Effector CD4-positive, alpha-beta T cell (primary cell): ENCODE data around the gene RPLP2.

Experiments used
- DNase-seq: peaks from one replicate; pipeline ENCODE4 v3.0.0-alpha.2; 2020

Gene RPLP2

GRCh38 chr11:826836-827145 lies 17.0 kb downstream of the RPLP2 start:
- no peak for DNase-seq

GRCh38 chr11:827146-827896 lies 17.6 kb downstream of the RPLP2 start:
- no peak for DNase-seq

GRCh38 chr11:827897-828192 lies 18.1 kb downstream of the RPLP2 start, which contains the start of gene CRACR2B:
Gene CRACR2B (plus strand): TSS chr11:827919. CDS start chr11:828608, 689 bp downstream.
- no peak for DNase-seq

- DNase-seq = no peak
Measured at GRCh38 chr11:828506-829175, 18.9 kb downstream of the RPLP2 start.

- no peak for DNase-seq
Measured at GRCh38 chr11:829176-829846, 19.5 kb downstream of the RPLP2 start.

- DNase-seq = no peak
Measured at GRCh38 chr11:829847-830294, 20.1 kb downstream of the RPLP2 start.

GRCh38 chr11:830295-831117 lies 20.7 kb downstream of the RPLP2 start:
- peak; percentile 37 for DNase-seq

- DNase-seq = no peak
Measured at GRCh38 chr11:831118-831864, 21.5 kb downstream of the RPLP2 start.

GRCh38 chr11:831961-832528 lies 22.3 kb downstream of the RPLP2 start:
- no peak for DNase-seq

- DNase-seq = peak; percentile 29
Measured at GRCh38 chr11:832529-833113, 22.9 kb downstream of the RPLP2 start, which contains the start of gene CD151. Gene CD151 (plus strand): TSS chr11:832952. CDS start chr11:836070, 3,118 bp downstream.

- peak; percentile 24 for DNase-seq
Measured at GRCh38 chr11:833114-833791, 23.5 kb downstream of the RPLP2 start.

GRCh38 chr11:833849-834311 lies 24.1 kb downstream of the RPLP2 start:
- no peak for DNase-seq

- no peak for DNase-seq
Measured at GRCh38 chr11:834371-835316, 24.9 kb downstream of the RPLP2 start.

GRCh38 chr11:836274-836673 lies 26.5 kb downstream of the RPLP2 start:
- no peak for DNase-seq

GRCh38 chr11:836700-837099 lies 26.9 kb downstream of the RPLP2 start:
- DNase-seq = no peak

- DNase-seq = no peak
Measured at GRCh38 chr11:837189-837989, 27.6 kb downstream of the RPLP2 start.

- no peak for DNase-seq
Measured at GRCh38 chr11:837990-838307, 28.2 kb downstream of the RPLP2 start.

- DNase-seq = no peak
Measured at GRCh38 chr11:838441-839279, 28.9 kb downstream of the RPLP2 start.
